SU-DHL-6 (cell line): ENCODE data around the gene ZNF264.
"Not testable (repeated sequence)": the region's sequence is repeated elsewhere in the genome, so short reads cannot be mapped to it uniquely, and the experiment has no call there.

ENCODE experiments used
- H2AFZ ChIP-seq: fragments of 200-600 bp; sonication (generic); 2 replicates; pipeline ENCODE4 v1.6.1; 2014; ENCODE audit warnings: low read depth, mild to moderate bottlenecking, moderate library complexity, mixed read lengths, antibody characterized with exemption, low read length; ENCODE audit not compliant: severe bottlenecking
- H3F3A ChIP-seq: fragments of 200-600 bp; shearing (Covaris generic); 2 replicates; pipeline ENCODE4 v1.6.0; 2016; ENCODE audit warnings: antibody characterized with exemption, mild to moderate bottlenecking; ENCODE audit not compliant: insufficient read depth
- H3K27ac ChIP-seq: fragments of 200-600 bp; sonication (generic); 2 replicates; pipeline ENCODE4 v1.5.1; 2016; ENCODE audit warnings: low read depth, mild to moderate bottlenecking, low read length, moderate library complexity, mixed read lengths
- H3K27me3 ChIP-seq: fragments of 200-600 bp; sonication (generic), shearing (Covaris generic); 2 replicates; pipeline ENCODE4 v1.6.0; 2014; ENCODE audit warnings: mild to moderate bottlenecking, low read length
- H3K36me3 ChIP-seq: fragments of 200-600 bp; sonication (generic); 2 replicates; pipeline ENCODE4 v1.6.1; 2014; ENCODE audit warnings: mild to moderate bottlenecking, low read length, mixed read lengths
- H3K4me2 ChIP-seq: fragments of 300-600, 200-600 bp; shearing (Covaris generic), sonication (generic); 2 replicates; pipeline ENCODE4 v1.6.0; 2014; ENCODE audit warnings: low read length, low read depth, mild to moderate bottlenecking; ENCODE audit not compliant: poor library complexity, severe bottlenecking
- H3K4me3 ChIP-seq: fragments of 200-600 bp; sonication (generic); 2 replicates; pipeline ENCODE4 v1.5.1; 2014; ENCODE audit warnings: antibody characterized with exemption, low read length, mild to moderate bottlenecking, mixed read lengths; ENCODE audit not compliant: insufficient read depth, poor library complexity, severe bottlenecking
- H3K79me2 ChIP-seq: fragments of 200-600 bp; sonication (generic); 2 replicates; pipeline ENCODE4 v1.6.1; 2014; ENCODE audit warnings: mild to moderate bottlenecking, low read length, moderate library complexity; ENCODE audit not compliant: insufficient read depth
- H3K9ac ChIP-seq: fragments of 200-600 bp; sonication (generic); 2 replicates; pipeline ENCODE4 v1.7.0; 2014; ENCODE audit warnings: mild to moderate bottlenecking, low read length
- H3K9me2 ChIP-seq: fragments of 200-600 bp; sonication (generic); replicated peaks from 2 replicates; pipeline ENCODE4 v1.6.1; 2014; ENCODE audit warnings: low read length; ENCODE audit not compliant: insufficient read depth
- H3K9me3 ChIP-seq: fragments of 200-600 bp; sonication (generic); 2 replicates; pipeline ENCODE4 v1.6.1; 2014; ENCODE audit warnings: low read length, mixed read lengths; ENCODE audit not compliant: insufficient read depth
- H4K20me1 ChIP-seq: fragments of 200-600 bp; sonication (generic); 2 replicates; pipeline ENCODE4 v1.6.1; 2014; ENCODE audit warnings: low read depth, mild to moderate bottlenecking, antibody characterized with exemption, low read length, moderate library complexity, mixed read lengths
- EZH2phosphoT487 ChIP-seq: fragments of 200-600 bp; sonication (generic), shearing (Covaris generic); conservative IDR thresholded peaks from 2 replicates; pipeline ENCODE4 v1.6.1; 2018; ENCODE audit warnings: mild to moderate bottlenecking, antibody characterized with exemption, low read length, moderate library complexity, mixed read lengths
- TF ChIP-seq, protein P1 (sequence below): fragments of 200-600 bp; sonication (generic); IDR thresholded peaks from one replicate; pipeline ENCODE4 v1.5.1; 2017; ENCODE audit warnings: antibody characterized with exemption, mild to moderate bottlenecking, low read length, moderate library complexity; ENCODE audit not compliant: insufficient read depth, poor library complexity, severe bottlenecking

ZNF264 gene

DNA sequence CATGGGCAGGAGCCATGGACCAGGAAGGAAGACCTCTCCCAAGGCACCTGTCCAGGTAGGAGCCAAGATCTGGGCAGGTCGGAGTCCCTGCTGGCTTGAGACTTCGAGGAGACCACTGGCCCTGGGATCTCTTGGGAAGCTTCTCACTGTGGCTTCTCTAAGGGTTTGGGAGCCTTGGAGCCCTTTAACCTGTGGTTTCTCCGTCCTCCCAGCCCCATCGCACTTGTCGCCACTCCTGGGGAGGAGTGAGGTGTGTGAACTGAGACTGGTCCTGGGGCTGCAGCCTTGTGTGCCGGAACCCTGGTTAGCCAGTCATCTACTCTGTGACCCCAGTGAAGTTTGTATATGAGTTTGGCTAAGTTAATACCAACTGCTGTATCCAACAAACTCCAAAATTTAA lies 57.3 kb downstream of the ZNF264 start:
- no peak overlapping the region for H3K4me3 ChIP-seq
- no peaks in the 10 kb centered on the region for H3K27me3 ChIP-seq
- H3K9me2 ChIP-seq, result no peaks in the 10 kb centered on the region
- no peaks in the 10 kb centered on the region for H3K79me2 ChIP-seq
- H3K4me2 ChIP-seq, result no peak overlapping the region
- H3K36me3 ChIP-seq, result peaks cover 6% of the 10 kb centered on the region; the same call in 1 of the 2 replicates
- no peaks in the 10 kb centered on the region for H4K20me1 ChIP-seq
- TF ChIP-seq, protein P1, sequence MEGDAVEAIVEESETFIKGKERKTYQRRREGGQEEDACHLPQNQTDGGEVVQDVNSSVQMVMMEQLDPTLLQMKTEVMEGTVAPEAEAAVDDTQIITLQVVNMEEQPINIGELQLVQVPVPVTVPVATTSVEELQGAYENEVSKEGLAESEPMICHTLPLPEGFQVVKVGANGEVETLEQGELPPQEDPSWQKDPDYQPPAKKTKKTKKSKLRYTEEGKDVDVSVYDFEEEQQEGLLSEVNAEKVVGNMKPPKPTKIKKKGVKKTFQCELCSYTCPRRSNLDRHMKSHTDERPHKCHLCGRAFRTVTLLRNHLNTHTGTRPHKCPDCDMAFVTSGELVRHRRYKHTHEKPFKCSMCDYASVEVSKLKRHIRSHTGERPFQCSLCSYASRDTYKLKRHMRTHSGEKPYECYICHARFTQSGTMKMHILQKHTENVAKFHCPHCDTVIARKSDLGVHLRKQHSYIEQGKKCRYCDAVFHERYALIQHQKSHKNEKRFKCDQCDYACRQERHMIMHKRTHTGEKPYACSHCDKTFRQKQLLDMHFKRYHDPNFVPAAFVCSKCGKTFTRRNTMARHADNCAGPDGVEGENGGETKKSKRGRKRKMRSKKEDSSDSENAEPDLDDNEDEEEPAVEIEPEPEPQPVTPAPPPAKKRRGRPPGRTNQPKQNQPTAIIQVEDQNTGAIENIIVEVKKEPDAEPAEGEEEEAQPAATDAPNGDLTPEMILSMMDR, result no peak
- no peak for TF ChIP-seq EZH2phosphoT487
- H3F3A ChIP-seq, result no peaks in the 10 kb centered on the region
- no peak overlapping the region for H3K27ac ChIP-seq
- no peak overlapping the region for H2AFZ ChIP-seq
- H3K9ac ChIP-seq, result no peak overlapping the region
- H3K9me3 ChIP-seq, result no peaks in the 10 kb centered on the region

DNA sequence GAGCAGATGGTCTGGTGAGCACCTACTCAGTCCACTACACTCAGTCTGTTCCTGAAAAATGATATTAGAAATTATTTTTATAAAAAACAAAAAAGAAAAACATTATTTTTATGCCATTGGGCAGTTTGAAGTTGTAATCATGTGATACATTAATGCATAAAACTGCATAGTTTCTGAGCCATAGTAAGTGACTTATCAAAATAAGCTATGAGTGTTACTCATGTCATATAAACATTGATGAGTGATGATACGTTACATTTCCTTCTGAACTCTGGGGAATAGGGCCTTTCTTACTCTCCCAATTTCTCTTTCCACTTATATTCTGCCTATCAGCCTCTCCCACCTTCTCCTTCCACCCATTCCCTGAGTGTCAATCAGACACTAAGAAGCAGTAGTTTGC lies 58.0 kb downstream of the ZNF264 start:
- Histone ChIP-seq H3K9ac (no peak overlapping the region), H4K20me1 (no peaks in the 10 kb centered on the region), H3K9me2 (no peaks in the 10 kb centered on the region), H3F3A (no peaks in the 10 kb centered on the region), H3K36me3 (peaks cover 6% of the 10 kb centered on the region; the same call in 1 of the 2 replicates), H3K4me2 (no peak overlapping the region), H3K27ac (no peak overlapping the region), H2AFZ (no peak overlapping the region), H3K4me3 (no peak overlapping the region), H3K27me3 (no peaks in the 10 kb centered on the region), H3K79me2 (no peaks in the 10 kb centered on the region), H3K9me3 (no peaks in the 10 kb centered on the region)
- TF ChIP-seq EZH2phosphoT487, result no peak
- TF ChIP-seq, protein P1, result no peak

DNA sequence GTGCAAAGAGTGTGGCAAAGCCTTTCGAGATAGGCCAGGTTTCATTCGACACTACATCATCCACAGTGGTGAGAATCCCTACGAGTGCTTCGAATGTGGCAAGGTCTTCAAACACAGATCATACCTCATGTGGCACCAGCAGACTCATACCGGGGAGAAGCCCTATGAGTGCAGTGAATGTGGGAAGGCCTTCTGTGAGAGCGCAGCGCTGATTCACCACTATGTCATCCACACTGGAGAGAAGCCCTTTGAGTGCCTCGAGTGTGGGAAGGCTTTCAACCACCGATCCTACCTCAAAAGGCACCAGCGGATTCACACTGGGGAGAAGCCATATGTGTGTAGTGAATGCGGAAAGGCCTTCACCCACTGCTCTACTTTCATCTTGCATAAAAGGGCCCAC lies 62.5 kb downstream of the ZNF264 start:
- not testable (repeated sequence) for H4K20me1 ChIP-seq, H3K79me2 ChIP-seq, H3K9ac ChIP-seq, H3K9me2 ChIP-seq, H3K9me3 ChIP-seq, H3K4me3 ChIP-seq, H3K27me3 ChIP-seq, H3K27ac ChIP-seq, H2AFZ ChIP-seq, H3F3A ChIP-seq, H3K4me2 ChIP-seq
- H3K36me3 ChIP-seq, result peaks cover 17% of the 10 kb centered on the region; the same call in 1 of the 2 replicates

DNA sequence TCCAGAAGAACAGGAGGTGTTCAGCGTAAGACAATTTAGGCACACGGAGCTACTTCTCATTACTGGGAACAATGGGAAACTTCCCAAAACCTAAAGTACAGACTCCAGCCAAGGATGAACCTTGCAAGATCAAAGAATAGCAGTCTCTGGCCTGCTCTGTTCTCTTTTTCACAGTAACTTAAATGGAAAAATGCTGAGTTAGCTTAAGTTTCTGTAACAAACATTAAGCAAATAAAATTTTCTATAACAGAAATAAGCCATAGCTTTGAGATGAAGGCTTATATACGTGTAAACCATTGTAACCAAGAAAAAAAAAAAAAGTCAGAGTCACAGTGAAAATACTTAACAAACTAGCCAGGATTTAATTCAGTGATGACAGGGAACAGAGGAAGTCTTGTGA lies 70.7 kb downstream of the ZNF264 start:
- no peak overlapping the region for H3K27ac ChIP-seq
- H3K9me2 ChIP-seq, result no peaks in the 10 kb centered on the region
- H3K9ac ChIP-seq, result no peak overlapping the region
- no peak overlapping the region for H2AFZ ChIP-seq
- H3F3A ChIP-seq, result no peaks in the 10 kb centered on the region
- no peaks in the 10 kb centered on the region for H4K20me1 ChIP-seq
- H3K9me3 ChIP-seq, result no peaks in the 10 kb centered on the region
- H3K79me2 ChIP-seq, result 0 out of 2 replicates have a peak, but pooled peaks cover 7% of the 10 kb centered on the region
- TF ChIP-seq EZH2phosphoT487, result no peak
- TF ChIP-seq, protein P1, result no peak
- H3K27me3 ChIP-seq, result no peaks in the 10 kb centered on the region
- peaks cover 3% of the 10 kb centered on the region; the same call in 1 of the 2 replicates for H3K36me3 ChIP-seq
- H3K4me2 ChIP-seq, result no peak overlapping the region
- no peak overlapping the region for H3K4me3 ChIP-seq
